HepG2 (cell line): Measurements from ENCODE around the gene PSMB9. TPM values are rescaled to one million over a fixed set of nuclear protein-coding genes. Genes with fewer than 3 reads are reported as not detected.

Source experiments
- ATAC-seq: fragments of 200-7000 bp; cut with Tn5 transposase; 3 replicates; pipeline ENCODE4 v1.9.1; 2020; ENCODE audit warnings: mild to moderate bottlenecking, moderate library complexity
- BruUV-seq: library from RNA; stranded (reverse); fragments of 400-500 nt; replicated peaks from 2 replicates; lab custom pipeline; 2021; lab: Mats Ljungman, UMichigan
- CTCF ChIA-PET: fragments of 300-600 bp; formaldehyde crosslinking; extraction: SDS; loops from one replicate; lab custom pipeline; 2021; ENCODE audit warnings: low total read pairs, inconsistent platforms, low intra/inter-chr PET ratio; lab: Yijun Ruan, JAX
- POLR2A ChIA-PET: fragments of 350-600 bp; sonication (Branson Sonifier 250); formaldehyde crosslinking; loops from one replicate; lab custom pipeline; 2020; ENCODE audit warnings: antibody characterized with exemption, inconsistent platforms; lab: Yijun Ruan, JAX
- DNase-seq: peaks from one replicate; pipeline ENCODE4 v3.0.0-alpha.2; 2015; ENCODE audit warnings: low spot score
- FAIRE-seq: peaks from 3 replicates; lab custom pipeline; 2011; peaks lifted over from hg19 to GRCh38; lab: Jason Lieb, UNC
- H2AFZ ChIP-seq: one replicate; pipeline ENCODE4 v1.6.1; 2011; ENCODE audit warnings: low read length, inconsistent platforms
- H3K27ac ChIP-seq: fragments of 300-600 bp; 3 replicates; pipeline ENCODE4 v1.8.0; 2011; ENCODE audit warnings: mixed run types, mild to moderate bottlenecking, mixed read lengths, low read length, inconsistent platforms; ENCODE audit not compliant: insufficient read depth; ENCODE audit errors: extremely low read length
- H3K27me3 ChIP-seq, 2 experiments: fragments of 200-600 bp in 1 of 2; 2 replicates in 1 of 2; 3 replicates in 1 of 2; pipeline versions ENCODE4 v1.6.0 to v1.8.0; 2011; ENCODE audit warnings: low read length in 2 of 2, mild to moderate bottlenecking in 2 of 2, moderate library complexity in 2 of 2, inconsistent platforms in 1 of 2; ENCODE audit not compliant: insufficient read depth in 2 of 2, control insufficient read depth in 1 of 2
- H3K36me3 ChIP-seq, 2 experiments: fragments of 200-600 bp in 1 of 2; replicated peaks in 1 of 2; 2 replicates in 1 of 2; 3 replicates in 1 of 2; pipeline versions ENCODE4 v1.5.1 to v1.8.0; 2011; ENCODE audit warnings: low read length in 2 of 2, inconsistent platforms in 1 of 2; ENCODE audit not compliant: insufficient read depth in 2 of 2, control insufficient read depth in 1 of 2
- H3K4me1 ChIP-seq: 2 replicates; pipeline ENCODE4 v1.5.1; 2012; ENCODE audit warnings: low read length, inconsistent platforms; ENCODE audit not compliant: insufficient read depth
- H3K4me2 ChIP-seq: 2 replicates; pipeline ENCODE4 v1.6.0; 2011; ENCODE audit warnings: low read depth, low read length, inconsistent platforms
- H3K4me3 ChIP-seq, 3 experiments: fragments of 200-600 bp in 1 of 3; sonication (generic), shearing (Covaris generic) in 1 of 3; replicated peaks in 1 of 3; 2 replicates each; pipeline ENCODE4 v1.5.1; 2011 to 2016; ENCODE audit warnings: low read length in 3 of 3, inconsistent platforms in 2 of 3, low read depth in 2 of 3, mild to moderate bottlenecking in 2 of 3, control low read depth in 1 of 3, mixed read lengths in 1 of 3; ENCODE audit not compliant: insufficient read depth in 1 of 3
- H3K79me2 ChIP-seq: one replicate; pipeline ENCODE4 v1.6.1; 2011; ENCODE audit warnings: low read length, inconsistent platforms; ENCODE audit not compliant: insufficient read depth
- H3K9ac ChIP-seq: 2 replicates; pipeline ENCODE4 v1.6.0; 2011; ENCODE audit warnings: mild to moderate bottlenecking, low read depth, low read length, inconsistent platforms; ENCODE audit not compliant: insufficient read depth
- H3K9me3 ChIP-seq: 2 replicates; pipeline ENCODE4 v1.5.1; 2012; ENCODE audit warnings: mild to moderate bottlenecking, low read length
- H4K20me1 ChIP-seq: 2 replicates; pipeline ENCODE4 v1.6.0; 2011; ENCODE audit warnings: inconsistent platforms, mild to moderate bottlenecking, low read length, moderate library complexity; ENCODE audit not compliant: insufficient read depth
- CAMTA2 ChIP-seq: sonication (generic); formaldehyde crosslinking; IDR thresholded peaks from 2 replicates; pipeline ENCODE4 v1.4.0; 2020; ENCODE audit warnings: mild to moderate bottlenecking, missing genetic modification reagents, borderline replicate concordance
- GABPB1 ChIP-seq: IDR thresholded peaks from 2 replicates; pipeline ENCODE4 v1.6.1; 2016; ENCODE audit warnings: mild to moderate bottlenecking, missing genetic modification reagents, moderate library complexity, missing compliant biosample characterization
- MTA1 ChIP-seq: sonication (generic); formaldehyde crosslinking; IDR thresholded peaks from 2 replicates; pipeline ENCODE4 v1.4.0; 2020; ENCODE audit warnings: missing genetic modification reagents, mild to moderate bottlenecking, borderline replicate concordance
- TOPORS ChIP-seq: sonication (generic); formaldehyde crosslinking; IDR thresholded peaks from 2 replicates; pipeline ENCODE4 v1.8.0; 2023; ENCODE audit warnings: mild to moderate bottlenecking, missing genetic modification reagents
- ZC3H13 ChIP-seq: sonication (generic); formaldehyde crosslinking; IDR thresholded peaks from 2 replicates; pipeline ENCODE4 v1.8.1; 2023; ENCODE audit warnings: mild to moderate bottlenecking, missing genetic modification reagents, moderate library complexity
- ZIK1 ChIP-seq: sonication (generic); formaldehyde crosslinking; IDR thresholded peaks from 2 replicates; pipeline ENCODE4 v1.5.0; 2020; ENCODE audit warnings: mild to moderate bottlenecking, low read depth, missing genetic modification reagents, borderline replicate concordance
- ZNF383 ChIP-seq: sonication (generic); formaldehyde crosslinking; IDR thresholded peaks from 2 replicates; pipeline ENCODE4 v1.4.0; 2020; ENCODE audit warnings: missing genetic modification reagents, mild to moderate bottlenecking, borderline replicate concordance
- ZNF549 ChIP-seq: sonication (generic); formaldehyde crosslinking; IDR thresholded peaks from 2 replicates; pipeline ENCODE4 v1.5.0; 2020; ENCODE audit warnings: missing genetic modification reagents
- WGBS: methylation state at CpG from one replicate; pipeline ENCODE4 v1.1.6; 2017; ENCODE audit warnings: low lambda C conversion rate; 5-methylcytosine and 5-hydroxymethylcytosine counted together
- in situ Hi-C: cut with HindIII; loops from 2 replicates; pipeline ENCODE4 v1.10.0; 2017; ENCODE audit warnings: low pct_unique_long_range_greater_than_20kb; ENCODE audit not compliant: extremely low pct_ligation_motif_present
- intact Hi-C: fragments of 100-400 bp; cut with micrococcal nuclease; formaldehyde crosslinking; loops from one replicate; pipeline ENCODE4 v1.10.0; 2022; ENCODE audit not compliant: unreplicated experiment
- polyA plus RNA-seq, 8 experiments: library from polyadenylated mRNA; depleted of rRNA in 3 of 8; stranded (reverse) in 7 of 8; unstranded in 1 of 8; fragments of >200 nt; fragmentation: Illumina TruSeq in 4 of 8; extraction: Trizol in 4 of 8; gene quantifications; 2 replicates each; pipeline versions ENCODE4 v1.2.1 to v1.2.3, GENCODE V29; 2011 to 2016; ENCODE audit warnings: low read depth in 4 of 8, missing spikeins in 1 of 8, mixed read lengths in 1 of 8; ENCODE audit not compliant: insufficient read depth in 1 of 8
- total RNA-seq, 5 experiments: library from RNA; depleted of rRNA; stranded (reverse); fragments of >200 nt; fragmentation: Illumina TruSeq; extraction: Trizol; gene quantifications; 2 replicates each; pipeline ENCODE4 v1.2.3, GENCODE V29; 2016; ENCODE audit warnings: low read depth in 1 of 5
- TF ChIP-seq, protein P1 (sequence below): sonication (generic); formaldehyde crosslinking; IDR thresholded peaks from 2 replicates; pipeline ENCODE4 v1.4.0; 2020; ENCODE audit warnings: missing genetic modification reagents
- TF ChIP-seq, protein P2 (sequence below): sonication (generic); formaldehyde crosslinking; IDR thresholded peaks from 2 replicates; pipeline ENCODE4 v1.8.1; 2023; ENCODE audit warnings: mild to moderate bottlenecking, missing genetic modification reagents

Gene PSMB9
- total and polyA plus RNA-seq, 2 of the 13 experiments (the other 11 are each of a cell fraction or from before 2014, with no cell fraction given), result 15.6 to 16.0 TPM

DNA sequence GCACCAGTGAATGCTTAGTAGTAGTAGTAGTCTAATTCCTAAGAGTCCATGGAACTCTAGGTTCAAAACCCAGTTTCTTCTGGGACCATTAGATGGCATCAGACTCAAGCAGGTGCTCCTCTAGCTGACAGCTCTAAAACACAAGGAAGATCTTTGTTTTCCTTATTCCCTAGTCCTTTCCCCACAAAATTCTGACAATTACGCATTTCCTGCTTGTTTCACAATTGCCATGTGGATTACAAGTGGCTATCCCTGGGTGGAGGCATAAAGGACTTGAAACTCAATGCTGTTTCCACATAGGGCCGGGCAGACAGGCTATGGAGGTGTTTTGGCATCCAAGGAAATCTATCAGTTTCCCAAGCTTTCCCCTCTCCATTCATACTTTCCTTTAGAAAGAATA, 28.0 kb upstream of the PSMB9 start (continued):
- TF ChIP-seq, protein P1, sequence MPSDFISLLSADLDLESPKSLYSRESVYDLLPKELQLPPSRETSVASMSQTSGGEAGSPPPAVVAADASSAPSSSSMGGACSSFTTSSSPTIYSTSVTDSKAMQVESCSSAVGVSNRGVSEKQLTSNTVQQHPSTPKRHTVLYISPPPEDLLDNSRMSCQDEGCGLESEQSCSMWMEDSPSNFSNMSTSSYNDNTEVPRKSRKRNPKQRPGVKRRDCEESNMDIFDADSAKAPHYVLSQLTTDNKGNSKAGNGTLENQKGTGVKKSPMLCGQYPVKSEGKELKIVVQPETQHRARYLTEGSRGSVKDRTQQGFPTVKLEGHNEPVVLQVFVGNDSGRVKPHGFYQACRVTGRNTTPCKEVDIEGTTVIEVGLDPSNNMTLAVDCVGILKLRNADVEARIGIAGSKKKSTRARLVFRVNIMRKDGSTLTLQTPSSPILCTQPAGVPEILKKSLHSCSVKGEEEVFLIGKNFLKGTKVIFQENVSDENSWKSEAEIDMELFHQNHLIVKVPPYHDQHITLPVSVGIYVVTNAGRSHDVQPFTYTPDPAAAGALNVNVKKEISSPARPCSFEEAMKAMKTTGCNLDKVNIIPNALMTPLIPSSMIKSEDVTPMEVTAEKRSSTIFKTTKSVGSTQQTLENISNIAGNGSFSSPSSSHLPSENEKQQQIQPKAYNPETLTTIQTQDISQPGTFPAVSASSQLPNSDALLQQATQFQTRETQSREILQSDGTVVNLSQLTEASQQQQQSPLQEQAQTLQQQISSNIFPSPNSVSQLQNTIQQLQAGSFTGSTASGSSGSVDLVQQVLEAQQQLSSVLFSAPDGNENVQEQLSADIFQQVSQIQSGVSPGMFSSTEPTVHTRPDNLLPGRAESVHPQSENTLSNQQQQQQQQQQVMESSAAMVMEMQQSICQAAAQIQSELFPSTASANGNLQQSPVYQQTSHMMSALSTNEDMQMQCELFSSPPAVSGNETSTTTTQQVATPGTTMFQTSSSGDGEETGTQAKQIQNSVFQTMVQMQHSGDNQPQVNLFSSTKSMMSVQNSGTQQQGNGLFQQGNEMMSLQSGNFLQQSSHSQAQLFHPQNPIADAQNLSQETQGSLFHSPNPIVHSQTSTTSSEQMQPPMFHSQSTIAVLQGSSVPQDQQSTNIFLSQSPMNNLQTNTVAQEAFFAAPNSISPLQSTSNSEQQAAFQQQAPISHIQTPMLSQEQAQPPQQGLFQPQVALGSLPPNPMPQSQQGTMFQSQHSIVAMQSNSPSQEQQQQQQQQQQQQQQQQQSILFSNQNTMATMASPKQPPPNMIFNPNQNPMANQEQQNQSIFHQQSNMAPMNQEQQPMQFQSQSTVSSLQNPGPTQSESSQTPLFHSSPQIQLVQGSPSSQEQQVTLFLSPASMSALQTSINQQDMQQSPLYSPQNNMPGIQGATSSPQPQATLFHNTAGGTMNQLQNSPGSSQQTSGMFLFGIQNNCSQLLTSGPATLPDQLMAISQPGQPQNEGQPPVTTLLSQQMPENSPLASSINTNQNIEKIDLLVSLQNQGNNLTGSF (CRISPR knock-in tag), result no peak

DNA sequence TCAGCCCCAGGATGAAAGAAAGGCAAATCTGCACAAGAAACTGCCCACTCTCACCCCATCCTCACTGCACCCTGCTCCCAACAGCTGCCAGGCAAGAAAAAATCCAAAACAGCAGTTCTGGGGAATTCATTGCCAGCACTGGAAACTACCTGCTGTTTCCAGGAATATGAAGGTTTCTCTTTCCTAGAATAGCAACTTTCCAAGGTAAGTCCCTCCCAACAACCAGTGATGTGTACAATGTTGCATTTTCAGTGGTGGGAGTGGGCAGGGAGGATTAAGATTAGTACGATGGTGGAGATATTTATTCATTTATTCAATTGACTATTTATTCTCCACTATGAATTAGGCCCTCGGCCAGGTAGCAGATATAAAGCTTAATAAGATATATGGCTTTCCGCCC, 27.0 kb upstream of the PSMB9 start:
- Histone ChIP-seq H3K27me3 (no peaks in the 10 kb centered on the region), H3K4me1 (no peaks in the 10 kb centered on the region), H3K4me3 (no peak overlapping the region), H3K9ac (no peak overlapping the region), H4K20me1 (no peaks in the 10 kb centered on the region), H3K4me2 (no peak overlapping the region), H2AFZ (no peak overlapping the region), H3K27ac (no peak overlapping the region), H3K36me3 (peaks cover 9 to 26% of the 10 kb centered on the region in 2 experiments; a peak in 4 of 5 replicates), H3K9me3 (no peaks in the 10 kb centered on the region), H3K79me2 (no peaks in the 10 kb centered on the region)
- FAIRE-seq (no peak), DNase-seq (no peak), ATAC-seq (no peak)
- POLR2A ChIA-PET, result interaction anchor here (1.7 kb wide), 1 partner anchor 11 kb away, joined by 6 read pairs; the partner anchor contains the start of gene TAP2
- intact Hi-C loops (no loop called here), in situ Hi-C loops (no loop called here)
- no TSS peak for BruUV-seq
- WGBS, result 88% methylated on average over 3 of the region's 3 CpGs
- CTCF ChIA-PET, result no interaction called here
- TF ChIP-seq, protein P2, sequence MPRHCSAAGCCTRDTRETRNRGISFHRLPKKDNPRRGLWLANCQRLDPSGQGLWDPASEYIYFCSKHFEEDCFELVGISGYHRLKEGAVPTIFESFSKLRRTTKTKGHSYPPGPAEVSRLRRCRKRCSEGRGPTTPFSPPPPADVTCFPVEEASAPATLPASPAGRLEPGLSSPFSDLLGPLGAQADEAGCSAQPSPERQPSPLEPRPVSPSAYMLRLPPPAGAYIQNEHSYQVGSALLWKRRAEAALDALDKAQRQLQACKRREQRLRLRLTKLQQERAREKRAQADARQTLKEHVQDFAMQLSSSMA (CRISPR knock-in tag), result no peak
- no peak for TF ChIP-seq MTA1 (CRISPR knock-in tag)
- TF ChIP-seq, protein P1 (CRISPR knock-in tag), result no peak
- no peak for TF ChIP-seq TOPORS (CRISPR knock-in tag)
- no peak for TF ChIP-seq ZC3H13 (CRISPR knock-in tag)
- TF ChIP-seq GABPB1 (CRISPR knock-in tag), result no peak
- no peak for TF ChIP-seq ZNF549 (CRISPR knock-in tag)
- no peak for TF ChIP-seq ZNF383 (CRISPR knock-in tag)
- no peak for TF ChIP-seq CAMTA2 (CRISPR knock-in tag)
- TF ChIP-seq ZIK1 (CRISPR knock-in tag), result no peak
